ENCODE measurements around the gene ACKR2.

ACKR2 gene

GRCh38 chr3:42826141-42826540 lies 16.9 kb downstream of the ACKR2 start (continued):
- TF ChIP-seq ZBTB11 (tag by site-specific recombination; conservative IDR thresholded peaks at IDR 0.05; ENCODE audit: low read depth) = no peak

DNA sequence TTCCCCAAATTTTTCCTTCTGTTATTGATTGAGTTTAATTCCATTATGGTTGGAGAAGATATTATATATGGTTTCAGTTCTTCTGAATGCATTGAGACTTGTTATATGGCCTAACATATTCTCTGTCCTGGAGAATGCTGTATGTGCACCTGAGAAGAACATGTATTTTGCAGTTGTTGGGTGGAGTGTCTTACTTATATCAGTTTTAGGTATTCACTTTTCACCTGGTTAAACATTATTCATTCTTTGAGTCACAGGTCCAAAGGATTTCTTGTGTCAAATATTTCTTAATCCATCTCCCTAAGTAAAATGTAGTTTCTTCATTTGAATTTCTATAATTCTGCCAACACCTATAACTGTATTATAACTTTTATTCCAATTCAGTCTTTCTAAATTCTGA lies 17.8 kb downstream of the ACKR2 start:
- TF ChIP-seq ZNF488 (tag by site-specific recombination; IDR thresholded peaks at IDR 0.05) = no peak
- no peak for TF ChIP-seq ZNF121 (tag by site-specific recombination; IDR thresholded peaks at IDR 0.05)
- no peak for TF ChIP-seq HIC1 (tag by site-specific recombination; IDR thresholded peaks at IDR 0.05)
- TF ChIP-seq ZNF558 (tag by site-specific recombination; IDR thresholded peaks at IDR 0.05) = no peak
- TF ChIP-seq ZNF112 (tag by site-specific recombination; IDR thresholded peaks at IDR 0.05) = no peak
- TF ChIP-seq HOXD13 (CRISPR knock-in tag; IDR thresholded peaks at IDR 0.05; ENCODE audit: borderline replicate concordance) = no peak
- TF ChIP-seq ZNF221 (tag by site-specific recombination; IDR thresholded peaks at IDR 0.05; ENCODE audit: borderline replicate concordance) = no peak
- TF ChIP-seq ZNF248 (tag by site-specific recombination; IDR thresholded peaks at IDR 0.05) = no peak
- TF ChIP-seq TRIM28 (IDR thresholded peaks at IDR 0.05; ENCODE audit: borderline replicate concordance, low read length) = no peak
- no peak for TF ChIP-seq MYNN (tag by site-specific recombination; IDR thresholded peaks at IDR 0.05; ENCODE audit: borderline replicate concordance)
- no peak for TF ChIP-seq ZNF16 (tag by site-specific recombination; IDR thresholded peaks at IDR 0.05; ENCODE audit: low read depth)
- no peak for TF ChIP-seq ZNF776 (tag by site-specific recombination; IDR thresholded peaks at IDR 0.05; ENCODE audit: borderline replicate concordance)
- TF ChIP-seq ZNF335 (tag by site-specific recombination; conservative IDR thresholded peaks at IDR 0.05) = no peak
- no peak for TF ChIP-seq ZFP69B (tag by site-specific recombination; IDR thresholded peaks at IDR 0.05)
- TF ChIP-seq, protein P1, sequence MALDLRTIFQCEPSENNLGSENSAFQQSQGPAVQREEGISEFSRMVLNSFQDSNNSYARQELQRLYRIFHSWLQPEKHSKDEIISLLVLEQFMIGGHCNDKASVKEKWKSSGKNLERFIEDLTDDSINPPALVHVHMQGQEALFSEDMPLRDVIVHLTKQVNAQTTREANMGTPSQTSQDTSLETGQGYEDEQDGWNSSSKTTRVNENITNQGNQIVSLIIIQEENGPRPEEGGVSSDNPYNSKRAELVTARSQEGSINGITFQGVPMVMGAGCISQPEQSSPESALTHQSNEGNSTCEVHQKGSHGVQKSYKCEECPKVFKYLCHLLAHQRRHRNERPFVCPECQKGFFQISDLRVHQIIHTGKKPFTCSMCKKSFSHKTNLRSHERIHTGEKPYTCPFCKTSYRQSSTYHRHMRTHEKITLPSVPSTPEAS (tag by site-specific recombination; IDR thresholded peaks at IDR 0.05) = no peak
- TF ChIP-seq ZNF433 (tag by site-specific recombination; IDR thresholded peaks at IDR 0.05; ENCODE audit: low read depth) = no peak
- peaks cover 5% of the 10 kb centered on the region; the same call in 1 of the 2 replicates for H3K4me1 ChIP-seq (ENCODE audit: control insufficient read depth, insufficient read depth, low read length)
- POLR2A ChIA-PET = no interaction called here
- no peaks in the 10 kb centered on the region for H3K9me3 ChIP-seq (ENCODE audit: control insufficient read depth, insufficient read depth, low read depth, low read length)
- H3K36me3 ChIP-seq (ENCODE audit: control insufficient read depth in 2 of 2, insufficient read depth in 1 of 2, low read length in 2 of 2) = no peaks in the 10 kb centered on the region
- CTCF ChIA-PET = no interaction called here
- H3K27ac ChIP-seq (ENCODE audit: extremely low read depth, low read depth, low read length) = no peak overlapping the region
- no peak overlapping the region for H3K4me3 ChIP-seq (ENCODE audit: low read depth, low read length)

DNA sequence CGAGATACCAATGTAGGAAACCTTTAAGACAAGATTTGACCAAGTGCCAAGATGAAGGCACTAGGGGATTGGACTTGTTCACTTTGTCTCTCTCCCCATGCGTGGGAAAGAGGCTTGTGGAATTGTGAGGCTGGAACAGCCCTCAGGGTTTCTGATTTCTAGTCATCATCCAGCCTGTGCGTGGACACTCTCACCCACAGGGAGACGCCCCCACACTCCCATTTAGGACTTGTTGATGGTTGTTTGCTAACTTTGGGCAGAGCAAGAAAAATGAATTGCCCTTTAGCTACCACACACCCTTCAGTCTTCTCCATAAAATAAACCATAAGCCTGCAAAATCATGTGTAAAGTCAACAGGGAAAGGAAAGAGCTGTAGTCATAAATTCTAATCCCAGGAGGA lies 18.4 kb downstream of the ACKR2 start:
- Histone ChIP-seq H3K27ac (ENCODE audit: extremely low read depth, low read depth, low read length) (no peak overlapping the region), H3K36me3 (ENCODE audit: control insufficient read depth in 2 of 2, insufficient read depth in 1 of 2, low read length in 2 of 2) (no peaks in the 10 kb centered on the region), H3K4me3 (ENCODE audit: low read depth, low read length) (no peak overlapping the region), H3K9me3 (ENCODE audit: control insufficient read depth, insufficient read depth, low read depth, low read length) (no peaks in the 10 kb centered on the region), H3K4me1 (ENCODE audit: control insufficient read depth, insufficient read depth, low read length) (peaks cover 4% of the 10 kb centered on the region; the same call in 1 of the 2 replicates)
- CTCF ChIA-PET = interaction anchor here (0.7 kb wide), 1 partner anchor 48 kb away, joined by 4 read pairs; no protein-coding TSS in a partner anchor
- POLR2A ChIA-PET = no interaction called here
- TF ChIP-seq ZNF292 (tag by site-specific recombination; IDR thresholded peaks at IDR 0.05; ENCODE audit: borderline replicate concordance, low read depth) = no peak
- peak; percentile 94 for TF ChIP-seq ZFHX2 (tag by site-specific recombination; conservative IDR thresholded peaks at IDR 0.05)
- TF ChIP-seq ZNF140 (tag by site-specific recombination; IDR thresholded peaks at IDR 0.05) = no peak
- peak; percentile 85 for TF ChIP-seq EGR2 (tag by site-specific recombination; IDR thresholded peaks at IDR 0.05; ENCODE audit: low read depth)
- TF ChIP-seq FEZF1 (tag by site-specific recombination; IDR thresholded peaks at IDR 0.05) = peak; percentile 62
- 0 out of 2 replicates have a peak, but pooled peaks have one; percentile 23 for TF ChIP-seq ZNF341 (tag by site-specific recombination; IDR thresholded peaks at IDR 0.05; ENCODE audit: low read depth)

All from HEK293 (cell line).